ENCODE measurements around the gene ERCC4.
A peak's percentile ranks its signal among the peaks of the same experiment; 100 is the strongest.

ERCC4 gene

GRCh38 chr16:13994239-13995106 lies 74.5 kb downstream of the ERCC4 start:
- DNase-seq (ENCODE audit: low spot score): peak; percentile 54

DNA sequence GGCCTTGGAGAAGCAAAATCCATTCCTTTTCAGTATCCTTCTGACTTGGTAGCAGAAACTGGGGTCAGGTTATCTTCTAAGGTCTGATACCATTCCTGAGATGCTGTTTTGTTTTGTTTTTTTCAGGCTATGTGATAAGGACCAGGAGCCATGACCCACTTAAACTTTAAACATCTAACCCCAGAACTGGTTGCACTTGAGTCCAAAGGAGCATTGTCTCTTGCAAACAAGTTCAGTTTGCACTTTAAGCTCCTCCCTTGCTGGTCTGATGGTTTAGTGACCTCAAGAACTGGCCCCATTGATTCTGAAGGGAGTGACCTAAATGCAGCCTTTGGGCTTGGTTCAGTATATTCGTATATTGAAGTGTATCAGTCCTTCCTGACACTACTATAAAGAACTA lies 75.2 kb downstream of the ERCC4 start:
- DNase-seq (ENCODE audit: low spot score): no peak

GRCh38 chr16:13996778-13997288 lies 76.9 kb downstream of the ERCC4 start:
- DNase-seq (ENCODE audit: low spot score): no peak

- no peak for DNase-seq (ENCODE audit: low spot score)
These were observed 77.6 kb downstream of the ERCC4 start for GRCh38 chr16:13997526-13997925.

DNA sequence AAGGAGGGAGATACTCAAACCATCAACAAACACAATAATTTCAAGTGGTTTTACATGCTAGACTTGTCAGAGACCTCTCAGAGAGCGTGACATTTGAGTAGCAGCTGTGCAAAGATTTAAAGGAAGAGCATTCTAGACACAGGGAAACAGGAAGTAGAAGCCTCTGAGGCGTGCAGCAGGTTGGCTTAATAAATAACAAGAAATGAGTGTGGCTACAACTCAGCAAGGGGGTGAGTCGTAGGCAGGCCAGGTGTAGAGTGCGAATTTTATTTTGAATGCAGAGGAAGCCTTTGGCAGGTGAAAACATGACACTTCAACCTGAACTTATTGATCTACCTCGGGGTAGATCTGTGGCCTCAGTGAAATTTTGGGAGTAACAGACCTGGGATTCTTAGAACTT lies 78.0 kb downstream of the ERCC4 start:
- peak; percentile 97 for DNase-seq (ENCODE audit: low spot score)

GRCh38 chr16:13999071-13999894 lies 79.3 kb downstream of the ERCC4 start:
- DNase-seq (ENCODE audit: low spot score): no peak

DNA sequence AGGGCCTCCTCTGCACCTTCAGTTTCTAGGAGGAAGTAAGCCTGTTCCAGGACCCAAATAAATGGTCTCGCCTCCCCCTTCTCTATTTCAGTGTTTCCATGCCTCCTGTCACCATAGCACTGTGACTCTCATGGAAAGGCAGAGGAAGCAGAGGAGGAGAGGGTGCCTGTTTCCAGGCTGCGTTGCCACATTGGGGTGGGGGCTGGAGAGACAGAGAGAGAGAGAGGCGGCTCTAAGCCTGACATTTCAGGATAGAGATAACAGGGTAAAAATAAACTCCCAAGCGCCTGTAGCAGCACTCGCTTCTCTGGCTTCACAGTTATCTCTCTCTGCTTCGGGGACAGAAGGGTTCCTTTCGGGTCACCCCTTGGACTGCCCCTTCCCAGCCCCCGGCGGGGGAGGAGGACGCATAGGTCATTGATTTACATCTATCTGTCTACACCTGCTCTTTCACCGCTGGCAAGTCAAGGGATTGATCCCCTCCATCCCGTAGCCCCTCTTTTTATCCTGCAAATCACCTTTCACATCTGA lies 80.0 kb downstream of the ERCC4 start:
- DNase-seq (ENCODE audit: low spot score): no peak

DNA sequence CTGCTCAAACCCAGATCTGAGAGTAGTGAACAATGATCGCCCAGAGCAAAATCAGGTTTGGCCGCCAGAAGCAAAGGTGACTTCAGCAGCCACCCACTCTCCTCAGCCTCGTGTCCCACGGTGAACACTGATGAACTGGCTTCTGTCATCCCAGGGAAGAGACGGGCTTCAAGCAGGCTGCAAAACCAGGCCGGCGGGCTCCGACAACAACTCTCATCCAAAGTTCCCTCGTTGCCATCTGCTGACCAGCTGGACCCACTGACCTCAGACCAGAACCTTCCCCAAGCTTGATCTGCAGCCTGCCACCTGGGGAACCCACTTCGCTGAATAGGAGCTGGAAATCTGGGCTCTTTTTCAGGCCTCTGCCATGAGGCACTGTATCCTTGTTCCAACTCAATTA lies 81.6 kb downstream of the ERCC4 start:
- DNase-seq (ENCODE audit: low spot score): no peak
